HG03575 (cell line): Measurements from ENCODE around the gene BMP6.

Source experiments
- ATAC-seq: cut with Tn5 transposase; IDR thresholded peaks from one replicate; pipeline ENCODE4 v1.9.1; 2021; ENCODE audit not compliant: unreplicated experiment, insufficient number of reproducible peaks, low FRiP score; ENCODE audit errors: extremely low read depth

BMP6 gene

GRCh38 chr6:7737867-7738266, 12.0 kb downstream of the BMP6 start:
- ATAC-seq = no peak

DNA sequence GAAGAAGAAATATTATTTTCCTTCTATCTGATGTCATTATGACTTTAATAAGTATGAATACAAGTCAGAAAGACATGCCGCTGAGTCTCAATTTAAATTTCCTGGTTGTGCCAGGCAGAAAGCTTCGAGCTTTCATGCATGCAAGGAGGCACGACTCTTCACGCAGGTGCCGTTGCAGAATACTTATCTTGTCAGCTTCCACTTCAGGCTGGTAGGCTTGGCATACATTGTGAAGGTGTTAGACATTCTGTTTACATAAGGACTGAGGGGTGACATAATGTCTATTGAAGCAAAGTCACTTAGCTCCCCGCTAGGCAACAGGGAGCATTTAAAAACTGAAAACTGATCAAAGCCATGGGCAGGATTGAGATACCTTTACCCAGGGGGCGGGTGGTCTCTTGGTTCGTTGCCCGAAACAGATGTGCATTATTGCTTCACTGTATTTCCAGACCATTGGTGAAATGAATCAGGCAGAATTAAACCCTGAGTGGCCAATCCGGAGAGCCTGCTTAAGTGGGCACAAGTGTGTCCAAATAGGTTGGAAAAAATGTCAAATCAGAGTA, 16.4 kb downstream of the BMP6 start:
- ATAC-seq = no peak

- ATAC-seq = no peak
Observed at GRCh38 chr6:7745942-7746341, 20.0 kb downstream of the BMP6 start.

- no peak for ATAC-seq
Observed at GRCh38 chr6:7747016-7747415, 21.1 kb downstream of the BMP6 start.

DNA sequence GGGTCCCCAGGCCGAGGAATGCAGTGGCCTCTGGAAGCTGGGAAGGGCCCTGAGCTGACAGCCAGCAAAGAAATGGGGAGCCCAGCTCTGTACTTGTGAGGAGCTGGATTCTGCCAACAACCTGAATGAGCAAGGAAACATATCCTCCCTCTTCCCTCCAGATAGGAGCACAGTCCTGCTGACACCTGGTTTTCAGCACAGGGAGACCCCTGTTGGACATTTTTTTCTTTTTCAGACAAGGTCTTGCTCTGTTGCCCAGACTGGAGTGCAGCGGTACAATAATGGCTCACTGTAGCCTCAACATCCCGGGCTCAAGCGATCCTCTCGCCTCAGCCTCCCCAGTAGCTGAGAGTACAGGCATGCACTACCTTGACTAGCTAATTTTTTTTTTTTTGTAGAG, 21.5 kb downstream of the BMP6 start:
- no peak for ATAC-seq

DNA sequence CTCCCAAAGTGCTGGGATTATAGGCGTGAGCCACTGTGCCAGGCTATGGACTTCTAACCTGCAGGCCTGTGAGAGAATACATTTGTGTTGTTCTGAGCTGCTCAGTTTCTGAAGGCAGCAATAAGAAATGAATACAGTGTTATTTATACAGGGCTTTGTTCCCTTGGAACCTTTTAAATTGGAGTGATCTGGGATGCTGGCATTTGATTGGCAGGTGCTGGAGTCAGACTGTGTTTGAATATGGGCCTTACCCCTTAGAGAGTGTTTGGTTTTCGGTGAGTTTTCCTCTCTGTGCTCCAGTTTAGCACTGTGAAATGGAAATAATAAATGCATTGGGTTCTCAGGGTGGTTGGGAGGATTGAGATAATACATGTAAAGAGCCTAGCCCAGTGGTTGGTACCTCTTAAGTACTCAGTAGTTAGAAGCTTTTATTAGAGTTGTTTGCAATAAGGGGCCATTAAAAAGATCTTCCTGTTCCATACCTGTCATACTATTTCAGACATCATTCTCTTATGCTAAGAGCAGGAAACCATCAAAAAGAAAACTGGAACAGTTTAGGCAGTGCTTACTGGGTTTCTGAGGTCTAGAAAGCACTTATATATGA, 22.1 kb downstream of the BMP6 start:
- ATAC-seq = no peak

- ATAC-seq = no peak
Observed at GRCh38 chr6:7749478-7749877, 23.6 kb downstream of the BMP6 start.

- ATAC-seq = no peak
Observed at GRCh38 chr6:7750197-7750596, 24.3 kb downstream of the BMP6 start.

- ATAC-seq = no peak
Observed at GRCh38 chr6:7758456-7758855, 32.6 kb downstream of the BMP6 start.

DNA sequence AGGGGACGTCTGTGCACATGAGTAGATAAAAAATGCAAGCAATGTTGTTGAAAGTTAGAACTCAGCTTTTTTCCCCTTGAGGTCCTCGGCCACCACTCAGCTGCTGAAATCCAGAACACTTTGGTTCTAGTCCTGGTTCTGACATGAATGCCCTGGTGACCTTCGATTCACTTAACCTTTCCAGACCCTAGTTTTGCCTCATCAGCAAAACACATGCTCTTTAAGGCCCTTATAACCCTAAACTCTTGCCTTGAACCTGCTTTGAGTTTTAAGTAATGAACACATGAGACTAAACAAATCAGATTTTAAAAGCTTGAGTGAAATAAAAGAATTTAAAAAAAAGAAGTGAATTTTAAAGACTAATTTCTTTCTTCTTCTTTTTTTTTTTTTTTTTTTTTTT, 33.4 kb downstream of the BMP6 start:
- no peak for ATAC-seq

DNA sequence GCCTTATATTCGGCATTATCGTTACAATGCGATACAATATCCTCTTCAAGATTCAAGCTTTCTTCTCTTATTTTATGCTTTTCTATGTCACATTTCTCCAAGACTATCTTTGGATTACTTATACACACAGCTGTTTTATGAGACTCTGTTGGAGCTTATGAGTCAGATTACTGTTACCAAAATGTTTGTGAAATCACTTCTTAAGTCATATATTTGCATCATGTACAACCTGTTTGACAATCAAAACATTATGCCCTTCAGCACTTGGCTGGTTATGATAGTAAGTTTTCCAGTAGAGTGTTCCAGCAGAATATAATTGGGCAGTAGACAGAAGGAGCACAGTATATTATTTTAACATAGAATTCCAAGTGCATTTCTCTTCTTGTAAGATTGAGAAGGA, 35.2 kb downstream of the BMP6 start:
- ATAC-seq = no peak

GRCh38 chr6:7762760-7763159, 36.9 kb downstream of the BMP6 start:
- ATAC-seq = no peak

- no peak for ATAC-seq
Observed at GRCh38 chr6:7763881-7764280, 38.0 kb downstream of the BMP6 start.

DNA sequence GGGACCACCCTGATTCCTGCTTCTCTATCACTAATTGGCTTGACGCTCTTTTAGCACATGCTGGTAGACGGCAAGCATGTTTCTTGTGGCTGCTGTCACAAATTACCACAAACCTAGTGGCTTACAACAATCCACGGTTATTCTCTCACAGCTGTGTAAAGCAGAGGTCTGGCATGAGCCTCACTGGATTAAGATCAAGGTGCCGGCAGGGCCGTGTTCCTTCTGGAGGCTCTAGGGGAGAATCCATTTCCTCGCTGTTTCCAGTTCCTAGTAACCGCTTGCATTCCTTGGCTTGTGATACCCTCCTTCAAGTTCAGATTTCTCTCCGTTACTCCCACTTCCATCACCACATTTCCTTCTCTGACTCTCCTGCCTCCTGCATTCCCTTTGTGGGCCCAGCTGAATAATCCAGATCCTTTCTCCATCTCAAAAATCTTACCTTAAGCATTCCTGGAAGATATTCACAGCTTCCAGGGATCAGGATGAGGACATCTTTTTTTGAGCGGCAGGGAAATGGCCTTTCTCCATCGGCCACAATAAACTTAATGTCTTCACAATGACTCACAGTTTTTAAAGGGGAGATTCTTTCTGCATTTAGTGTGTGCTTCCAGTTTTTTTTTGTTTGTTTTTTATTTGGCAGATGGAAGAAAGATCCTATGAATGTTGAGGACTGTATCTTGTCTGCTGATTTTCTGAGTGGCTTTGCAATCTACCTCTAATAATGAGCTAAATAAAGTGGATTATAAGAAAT, 39.9 kb downstream of the BMP6 start:
- no peak for ATAC-seq

DNA sequence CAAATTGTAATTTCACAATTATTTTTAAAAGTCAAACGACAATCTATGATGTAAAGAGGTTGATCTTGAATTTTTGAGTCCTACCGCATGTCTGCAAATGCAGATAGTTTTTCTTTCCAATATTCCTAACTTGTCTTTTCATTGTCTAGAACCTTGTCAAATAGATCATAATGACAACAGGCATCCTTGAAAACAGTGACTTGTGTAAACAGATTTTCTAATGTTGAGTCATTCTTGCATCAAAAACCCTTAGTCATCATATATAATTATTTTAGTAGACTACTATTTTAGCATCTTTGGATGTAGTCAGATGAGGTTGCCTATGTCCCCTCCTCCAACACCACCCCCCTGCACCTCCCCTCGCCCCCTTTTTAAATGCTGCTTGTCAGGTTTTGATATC, 43.8 kb downstream of the BMP6 start:
- no peak for ATAC-seq

GRCh38 chr6:7770111-7770510, 44.2 kb downstream of the BMP6 start:
- no peak for ATAC-seq

- ATAC-seq = no peak
Observed at GRCh38 chr6:7770601-7771000, 44.7 kb downstream of the BMP6 start.

GRCh38 chr6:7773322-7773721, 47.4 kb downstream of the BMP6 start:
- ATAC-seq = no peak

- ATAC-seq = no peak
Observed at GRCh38 chr6:7773914-7774313, 48.0 kb downstream of the BMP6 start.

GRCh38 chr6:7776509-7776908, 50.6 kb downstream of the BMP6 start:
- no peak for ATAC-seq

DNA sequence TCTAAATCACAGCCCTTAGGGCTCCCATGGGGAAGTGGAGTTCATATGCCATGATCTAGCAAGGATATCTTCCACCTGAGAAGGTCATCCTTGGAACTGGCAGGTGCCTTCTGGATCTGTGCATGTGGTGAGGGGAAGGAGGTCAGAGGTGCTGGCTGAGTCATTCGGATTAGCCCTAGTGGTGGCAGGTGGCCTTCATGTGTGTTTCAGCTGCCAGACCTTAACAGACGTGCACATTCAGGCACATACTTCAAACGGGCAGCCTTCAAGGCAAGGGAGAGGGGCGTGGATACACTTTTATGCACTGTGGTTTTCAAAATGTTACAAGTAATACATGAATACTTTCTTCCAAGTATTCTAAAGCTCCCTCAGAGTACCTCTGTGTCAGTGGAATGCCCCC, 51.2 kb downstream of the BMP6 start:
- ATAC-seq = no peak
